Thyroid gland (tissue), 4 donors: Measurements from ENCODE around the gene PSD4. TPM values are rescaled to one million over a fixed set of nuclear protein-coding genes. Genes with fewer than 3 reads are reported as not detected.
A peak's percentile ranks its signal among the peaks of the same experiment; 100 is the strongest.

Source experiments
- DNase-seq, 2 donors: peaks; one replicate each; pipeline ENCODE4 v3.0.0-alpha.2; 2019
- H3K27ac ChIP-seq, 3 donors: fragments of 200-600 bp; sonication (generic); 1 replicate in 2 of 3; 2 replicates in 1 of 3; pipeline ENCODE4 v1.5.1; 2016 to 2019; ENCODE audit warnings: mild to moderate bottlenecking in 1 of 3, moderate library complexity in 1 of 3
- H3K27me3 ChIP-seq: fragments of 200-600 bp; sonication (generic); one replicate; pipeline ENCODE4 v1.5.1; 2019
- H3K36me3 ChIP-seq, 2 donors: fragments of 200-600 bp; sonication (generic); one replicate each; pipeline ENCODE4 v1.5.1; 2016 to 2019
- H3K4me1 ChIP-seq, 2 donors: fragments of 200-600 bp; sonication (generic); one replicate each; pipeline ENCODE4 v1.5.1; 2017 to 2019
- H3K4me3 ChIP-seq, 3 donors: fragments of 200-600 bp; sonication (generic); replicated peaks in 1 of 3; 1 replicate in 2 of 3; 2 replicates in 1 of 3; pipeline ENCODE4 v1.5.1; 2016; ENCODE audit warnings: mild to moderate bottlenecking in 1 of 3
- H3K9me3 ChIP-seq: fragments of 200-600 bp; sonication (generic); one replicate; pipeline ENCODE4 v1.5.1; 2017
- CTCF ChIP-seq, 6 experiments: fragments of 200-600 bp in 3 of 6; fragments of 450-650 bp in 3 of 6; sonication (generic) in 3 of 6; IDR thresholded peaks; one replicate each; pipeline ENCODE4 v1.5.1; 2016 to 2019; ENCODE audit warnings: antibody characterized with exemption in 6 of 6, mild to moderate bottlenecking in 2 of 6, inconsistent platforms in 1 of 6, moderate library complexity in 1 of 6
- POLR2A ChIP-seq, 2 donors: fragments of 450-650 bp; IDR thresholded peaks; one replicate each; pipeline ENCODE4 v1.6.1; 2017; ENCODE audit warnings: antibody characterized with exemption in 2 of 2, mild to moderate bottlenecking in 2 of 2, moderate library complexity in 1 of 2
- WGBS, 2 donors: methylation state at CpG; one replicate each; pipeline ENCODE4 v1.1.5; 2017; 5-methylcytosine and 5-hydroxymethylcytosine counted together
- intact Hi-C: fragments of 100-400 bp; cut with DNase I; formaldehyde crosslinking; loops from one replicate; pipeline ENCODE4 v1.15.1; 2023
- total RNA-seq, 4 donors: library from RNA; depleted of rRNA; stranded (reverse); fragments of >200 nt; gene quantifications; one replicate each; pipeline ENCODE4 v1.2.3, GENCODE V29; 2016

Gene PSD4
- total RNA-seq, 4 donors from 2014 or later: 63.7 to 136 (median 111) TPM

GRCh38 chr2:113240915-113241911 is 67.4 kb downstream of the PSD4 start:
- intact Hi-C loops: no loop called here
- DNase-seq: peak; percentile 78
- no peaks in the 10 kb centered on the region for H3K9me3 ChIP-seq
- no peaks in the 10 kb centered on the region for H3K27me3 ChIP-seq
- H3K27ac ChIP-seq: peak overlapping the region; percentile 53 to 83 (median 67)
- no peak overlapping the region for H3K4me3 ChIP-seq
- TF ChIP-seq CTCF (IDR thresholded peaks at IDR 0.05): no peak
- TF ChIP-seq POLR2A (IDR thresholded peaks at IDR 0.05): peak in 1 of 2 donors; percentile 17
- H3K4me1 ChIP-seq: peaks cover 57 to 60% of the 10 kb centered on the region in 2 donors
- 50 to 75% methylated on average over 9 to 18 of the region's 18 CpGs for whole genome bisulfite sequencing, 2 donors
- H3K36me3 ChIP-seq: peaks cover 81 to 99% of the 10 kb centered on the region in 2 donors

- no peak for TF ChIP-seq CTCF (IDR thresholded peaks at IDR 0.05)
- no peak for TF ChIP-seq POLR2A (IDR thresholded peaks at IDR 0.05)
- Histone ChIP-seq H3K36me3 (peaks cover 78 to 95% of the 10 kb centered on the region in 2 donors), H3K9me3 (no peaks in the 10 kb centered on the region), H3K27ac (peak overlapping the region; percentile 53 to 83 (median 67)), H3K4me3 (no peak overlapping the region), H3K4me1 (peaks cover 63 to 71% of the 10 kb centered on the region in 2 donors), H3K27me3 (no peaks in the 10 kb centered on the region)
- WGBS, 2 donors: 50 to 61% methylated on average over 4 to 6 of the region's 6 CpGs
- DNase-seq: peak; percentile 55 to 61
- intact Hi-C loops: no loop called here
Observed at GRCh38 chr2:113242327-113242726, 68.6 kb downstream of the PSD4 start.

GRCh38 chr2:113245276-113245711 is 71.5 kb downstream of the PSD4 start:
- intact Hi-C loops: loop anchor here (5.0 kb wide), 1 partner anchor 127 kb away; no protein-coding TSS in a partner anchor
- Histone ChIP-seq H3K27ac (peak overlapping the region; percentile 14 to 83 (median 67)), H3K27me3 (no peaks in the 10 kb centered on the region), H3K4me1 (peaks cover 67 to 91% of the 10 kb centered on the region in 2 donors), H3K36me3 (peaks cover 62 to 66% of the 10 kb centered on the region in 2 donors), H3K4me3 (no peak overlapping the region), H3K9me3 (no peaks in the 10 kb centered on the region)
- DNase-seq: no peak
- 82 to 86% methylated on average over 3 of the region's 3 CpGs for WGBS, 2 donors
- TF ChIP-seq POLR2A (IDR thresholded peaks at IDR 0.05): no peak
- no peak for TF ChIP-seq CTCF (IDR thresholded peaks at IDR 0.05)

GRCh38 chr2:113246606-113247005 is 72.8 kb downstream of the PSD4 start:
- Histone ChIP-seq H3K36me3 (peaks cover 58% of the 10 kb centered on the region in 2 donors), H3K27me3 (no peaks in the 10 kb centered on the region), H3K27ac (peak overlapping the region in 2 of 3 donors; percentile 67 to 83), H3K4me3 (no peak overlapping the region), H3K9me3 (no peaks in the 10 kb centered on the region), H3K4me1 (peaks cover 75 to 92% of the 10 kb centered on the region in 2 donors)
- 82 to 87% methylated on average over 14 of the region's 14 CpGs for WGBS, 2 donors
- TF ChIP-seq POLR2A (IDR thresholded peaks at IDR 0.05) (no peak), CTCF (IDR thresholded peaks at IDR 0.05) (no peak)
- DNase-seq: no peak
- intact Hi-C loops: loop anchor here (5.0 kb wide), 1 partner anchor 126 kb away; no protein-coding TSS in a partner anchor
